Measurements from ENCODE around the gene RASD2.
A peak's percentile ranks its signal among the peaks of the same experiment; 100 is the strongest.

RASD2 gene

GRCh38 chr22:35560824-35561223 lies 20.2 kb downstream of the RASD2 start:
- no peak overlapping the region for H3K18ac ChIP-seq (ENCODE audit: low read length)
- H3K9ac ChIP-seq (ENCODE audit: low read length), result no peak overlapping the region
- no peak overlapping the region for H2BK120ac ChIP-seq (ENCODE audit: insufficient read depth, low read length, poor library complexity)
- H3K4me3 ChIP-seq (ENCODE audit: low read depth, low read length), result no peak overlapping the region
- H3K36me3 ChIP-seq (ENCODE audit: control insufficient read depth in 1 of 2, insufficient read depth in 2 of 2, low read length in 2 of 2), result no peaks in the 10 kb centered on the region
- H3K14ac ChIP-seq (ENCODE audit: low read length), result no peak overlapping the region
- H3K9me3 ChIP-seq (ENCODE audit: insufficient read depth, low read depth, low read length), result no peaks in the 10 kb centered on the region
- H3K79me1 ChIP-seq (ENCODE audit: low read length), result no peaks in the 10 kb centered on the region
- no peak overlapping the region for H3K27ac ChIP-seq (ENCODE audit: low read depth, low read length)
- H4K8ac ChIP-seq (ENCODE audit: low read depth, low read length), result no peak overlapping the region
- H4K12ac ChIP-seq (ENCODE audit: low read depth, low read length), result no peak overlapping the region
- H3K27me3 ChIP-seq (ENCODE audit: insufficient read depth, low read length), result no peaks in the 10 kb centered on the region
- H2AK5ac ChIP-seq (ENCODE audit: low read length), result no peak overlapping the region
- no peak overlapping the region for H2BK12ac ChIP-seq (ENCODE audit: low read length)
- H3K4ac ChIP-seq (ENCODE audit: low read depth, low read length), result no peak overlapping the region
- H2BK5ac ChIP-seq (ENCODE audit: low read depth, low read length, poor library complexity), result no peak overlapping the region
- no peak overlapping the region for H3K4me2 ChIP-seq (ENCODE audit: low read length)
- peaks cover 6% of the 10 kb centered on the region in 2 experiments for H3K4me1 ChIP-seq (ENCODE audit: control insufficient read depth in 1 of 2, insufficient read depth in 2 of 2, low read length in 2 of 2)
- peak overlapping the region; percentile 17 for H3K23ac ChIP-seq (ENCODE audit: low read length)
- no peak for DNase-seq
- H2AFZ ChIP-seq (ENCODE audit: insufficient read depth, low read length, poor library complexity), result no peak overlapping the region
- H3K79me2 ChIP-seq (ENCODE audit: control insufficient read depth, insufficient read depth, low read length, poor library complexity), result no peaks in the 10 kb centered on the region
- H4K91ac ChIP-seq (ENCODE audit: low read depth, low read length), result no peak overlapping the region
- WGBS (ENCODE audit: extremely low coverage, insufficient coverage, insufficient read length), result no CpG with 5 or more reads among the region's 1 CpG

DNA sequence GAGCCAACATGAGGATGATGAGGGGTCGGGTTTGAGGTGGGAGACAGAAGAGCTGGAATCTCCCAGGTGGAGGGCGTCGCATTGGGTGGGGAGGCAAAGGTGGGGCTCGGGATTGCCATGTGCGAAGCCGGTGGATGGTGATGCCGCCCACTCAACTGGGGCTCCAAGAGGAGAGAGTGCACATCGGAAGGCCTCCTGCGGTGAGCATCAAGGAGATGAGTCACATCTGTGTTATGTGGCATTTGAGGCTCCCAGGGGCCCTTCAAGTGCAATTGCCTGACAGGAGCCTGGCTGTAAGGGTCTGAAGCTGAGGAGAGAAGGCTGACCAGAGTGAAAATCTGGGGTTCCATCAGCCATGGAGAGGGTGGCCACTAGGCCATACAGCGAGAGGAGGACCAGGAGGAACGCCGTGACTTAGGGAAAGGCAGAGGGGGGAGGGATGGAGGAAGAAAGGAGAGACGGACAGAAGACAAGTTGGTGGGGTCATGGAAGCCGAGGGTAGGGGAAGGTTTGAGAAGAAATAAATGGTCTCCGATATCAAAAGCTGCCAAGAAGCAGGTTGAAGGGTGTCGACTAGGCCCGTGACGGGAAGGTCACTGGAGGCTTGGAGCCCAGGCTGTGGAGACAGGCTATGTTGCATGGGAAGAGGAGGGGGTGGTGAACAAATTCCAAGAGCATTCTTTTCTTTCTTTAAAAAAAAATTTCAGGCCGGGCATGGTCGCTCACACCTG lies 21.3 kb downstream of the RASD2 start:
- DNase-seq, result peak in 1 of 2 donors; percentile 52
- Histone ChIP-seq H3K4me1 (ENCODE audit: control insufficient read depth in 1 of 2, insufficient read depth in 2 of 2, low read length in 2 of 2) (peaks cover 6% of the 10 kb centered on the region in 2 experiments), H3K79me1 (ENCODE audit: low read length) (no peaks in the 10 kb centered on the region), H3K79me2 (ENCODE audit: control insufficient read depth, insufficient read depth, low read length, poor library complexity) (no peaks in the 10 kb centered on the region), H3K4me3 (ENCODE audit: low read depth, low read length) (no peak overlapping the region), H2BK12ac (ENCODE audit: low read length) (no peak overlapping the region), H3K36me3 (ENCODE audit: control insufficient read depth in 1 of 2, insufficient read depth in 2 of 2, low read length in 2 of 2) (no peaks in the 10 kb centered on the region), H3K27ac (ENCODE audit: low read depth, low read length) (no peak overlapping the region), H2AFZ (ENCODE audit: insufficient read depth, low read length, poor library complexity) (no peak overlapping the region), H4K8ac (ENCODE audit: low read depth, low read length) (no peak overlapping the region), H3K23ac (ENCODE audit: low read length) (no peak overlapping the region), H4K91ac (ENCODE audit: low read depth, low read length) (no peak overlapping the region), H2BK120ac (ENCODE audit: insufficient read depth, low read length, poor library complexity) (no peak overlapping the region), H3K4me2 (ENCODE audit: low read length) (no peak overlapping the region), H3K9me3 (ENCODE audit: insufficient read depth, low read depth, low read length) (no peaks in the 10 kb centered on the region), H3K14ac (ENCODE audit: low read length) (no peak overlapping the region), H2AK5ac (ENCODE audit: low read length) (no peak overlapping the region), H4K12ac (ENCODE audit: low read depth, low read length) (no peak overlapping the region), H3K27me3 (ENCODE audit: insufficient read depth, low read length) (no peaks in the 10 kb centered on the region), H3K4ac (ENCODE audit: low read depth, low read length) (no peak overlapping the region), H3K18ac (ENCODE audit: low read length) (no peak overlapping the region), H3K9ac (ENCODE audit: low read length) (no peak overlapping the region), H2BK5ac (ENCODE audit: low read depth, low read length, poor library complexity) (no peak overlapping the region)
- WGBS (ENCODE audit: extremely low coverage, insufficient coverage, insufficient read length), result no CpG with 5 or more reads among the region's 20 CpGs

DNA sequence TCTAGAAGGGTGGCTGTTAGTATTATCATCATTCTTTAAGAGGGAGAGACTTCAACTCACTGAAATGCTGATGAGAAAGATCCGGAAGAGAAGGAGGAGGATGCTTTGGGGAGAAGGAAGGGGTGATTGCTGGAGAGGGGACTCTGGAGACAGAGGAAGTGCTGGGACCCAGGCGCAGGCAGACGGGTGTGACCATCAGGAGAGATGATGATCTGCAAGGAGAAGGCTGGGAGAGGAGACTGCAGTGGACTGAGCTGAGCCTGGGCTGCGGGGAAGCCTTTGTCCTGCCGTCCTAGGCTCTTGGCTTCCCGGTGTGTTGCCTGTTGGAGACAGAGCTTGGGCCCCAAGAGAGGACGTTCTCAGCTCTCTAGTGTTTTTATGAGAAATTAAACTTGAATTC lies 22.6 kb downstream of the RASD2 start:
- no peak overlapping the region for H3K4ac ChIP-seq (ENCODE audit: low read depth, low read length)
- no peak for DNase-seq
- H4K12ac ChIP-seq (ENCODE audit: low read depth, low read length), result no peak overlapping the region
- no peak overlapping the region for H3K9ac ChIP-seq (ENCODE audit: low read length)
- H2BK120ac ChIP-seq (ENCODE audit: insufficient read depth, low read length, poor library complexity), result no peak overlapping the region
- H3K27ac ChIP-seq (ENCODE audit: low read depth, low read length), result no peak overlapping the region
- H3K18ac ChIP-seq (ENCODE audit: low read length), result no peak overlapping the region
- H4K91ac ChIP-seq (ENCODE audit: low read depth, low read length), result no peak overlapping the region
- no peak overlapping the region for H4K8ac ChIP-seq (ENCODE audit: low read depth, low read length)
- H3K27me3 ChIP-seq (ENCODE audit: insufficient read depth, low read length), result no peaks in the 10 kb centered on the region
- no peak overlapping the region for H2BK12ac ChIP-seq (ENCODE audit: low read length)
- no peak overlapping the region for H2AFZ ChIP-seq (ENCODE audit: insufficient read depth, low read length, poor library complexity)
- WGBS (ENCODE audit: extremely low coverage, insufficient coverage, insufficient read length), result no CpG with 5 or more reads among the region's 7 CpGs
- H2AK5ac ChIP-seq (ENCODE audit: low read length), result no peak overlapping the region
- H3K79me2 ChIP-seq (ENCODE audit: control insufficient read depth, insufficient read depth, low read length, poor library complexity), result no peaks in the 10 kb centered on the region
- H3K9me3 ChIP-seq (ENCODE audit: insufficient read depth, low read depth, low read length), result no peaks in the 10 kb centered on the region
- no peak overlapping the region for H3K23ac ChIP-seq (ENCODE audit: low read length)
- H3K4me2 ChIP-seq (ENCODE audit: low read length), result no peak overlapping the region
- no peak overlapping the region for H3K4me3 ChIP-seq (ENCODE audit: low read depth, low read length)
- H2BK5ac ChIP-seq (ENCODE audit: low read depth, low read length, poor library complexity), result no peak overlapping the region
- peaks cover 6% of the 10 kb centered on the region in 2 experiments for H3K4me1 ChIP-seq (ENCODE audit: control insufficient read depth in 1 of 2, insufficient read depth in 2 of 2, low read length in 2 of 2)
- no peaks in the 10 kb centered on the region for H3K36me3 ChIP-seq (ENCODE audit: control insufficient read depth in 1 of 2, insufficient read depth in 2 of 2, low read length in 2 of 2)
- no peak overlapping the region for H3K14ac ChIP-seq (ENCODE audit: low read length)
- no peaks in the 10 kb centered on the region for H3K79me1 ChIP-seq (ENCODE audit: low read length)

- no peaks in the 10 kb centered on the region for H3K9me3 ChIP-seq (ENCODE audit: insufficient read depth, low read depth, low read length)
- H3K4ac ChIP-seq (ENCODE audit: low read depth, low read length), result no peak overlapping the region
- H4K12ac ChIP-seq (ENCODE audit: low read depth, low read length), result no peak overlapping the region
- DNase-seq, result no peak
- no peak overlapping the region for H2BK120ac ChIP-seq (ENCODE audit: insufficient read depth, low read length, poor library complexity)
- no peak overlapping the region for H2BK12ac ChIP-seq (ENCODE audit: low read length)
- no peak overlapping the region for H3K18ac ChIP-seq (ENCODE audit: low read length)
- H3K4me3 ChIP-seq (ENCODE audit: low read depth, low read length), result no peak overlapping the region
- H2AK5ac ChIP-seq (ENCODE audit: low read length), result no peak overlapping the region
- H4K8ac ChIP-seq (ENCODE audit: low read depth, low read length), result no peak overlapping the region
- no peak overlapping the region for H3K4me2 ChIP-seq (ENCODE audit: low read length)
- no peak overlapping the region for H3K23ac ChIP-seq (ENCODE audit: low read length)
- H2BK5ac ChIP-seq (ENCODE audit: low read depth, low read length, poor library complexity), result no peak overlapping the region
- no peak overlapping the region for H3K14ac ChIP-seq (ENCODE audit: low read length)
- H4K91ac ChIP-seq (ENCODE audit: low read depth, low read length), result no peak overlapping the region
- H3K79me1 ChIP-seq (ENCODE audit: low read length), result no peaks in the 10 kb centered on the region
- H3K79me2 ChIP-seq (ENCODE audit: control insufficient read depth, insufficient read depth, low read length, poor library complexity), result peaks cover 2% of the 10 kb centered on the region
- no peaks in the 10 kb centered on the region for H3K27me3 ChIP-seq (ENCODE audit: insufficient read depth, low read length)
- no peak overlapping the region for H3K27ac ChIP-seq (ENCODE audit: low read depth, low read length)
- H2AFZ ChIP-seq (ENCODE audit: insufficient read depth, low read length, poor library complexity), result no peak overlapping the region
- H3K36me3 ChIP-seq (ENCODE audit: control insufficient read depth in 1 of 2, insufficient read depth in 2 of 2, low read length in 2 of 2), result no peaks in the 10 kb centered on the region
- no CpG with 5 or more reads among the region's 10 CpGs for WGBS (ENCODE audit: extremely low coverage, insufficient coverage, insufficient read length)
- no peak overlapping the region for H3K9ac ChIP-seq (ENCODE audit: low read length)
- H3K4me1 ChIP-seq (ENCODE audit: control insufficient read depth in 1 of 2, insufficient read depth in 2 of 2, low read length in 2 of 2), result peaks cover 6% of the 10 kb centered on the region in 2 experiments
These were observed 24.6 kb downstream of the RASD2 start for GRCh38 chr22:35564975-35565867.
